Activated T-cell treated with anti-CD3 and anti-CD28 coated beads, Interleukin-2, amount 50 U/mL, for 1 hour (primary cell): ENCODE measurements around the gene DSG2.
"Not testable (repeated sequence)": the region's sequence is repeated elsewhere in the genome, so short reads cannot be mapped to it uniquely, and the experiment has no call there.

ENCODE experiments used
- DNase-seq: peaks from one replicate; pipeline ENCODE4 v3.0.0-alpha.2; 2020

Gene DSG2

DNA sequence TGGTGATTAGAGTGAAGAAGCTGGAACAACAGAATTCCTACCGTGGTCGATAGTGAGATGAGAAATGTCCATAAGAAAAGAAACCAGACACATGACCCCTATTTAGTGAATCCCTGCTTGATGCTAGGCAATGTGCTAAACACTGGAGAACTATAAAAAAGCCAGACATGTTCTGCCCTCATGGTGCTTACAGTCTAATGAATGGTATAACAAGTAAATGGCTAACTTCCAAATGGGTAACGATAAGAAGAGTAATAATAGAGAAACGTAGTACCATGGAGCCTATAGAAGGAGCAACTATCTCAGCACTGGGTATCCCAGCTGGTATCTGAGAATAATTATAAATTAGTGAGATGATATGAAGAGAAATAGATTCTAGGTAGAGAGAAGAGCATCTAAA lies 5.0 kb downstream of the DSG2 start:
- DNase-seq: no peak

DNA sequence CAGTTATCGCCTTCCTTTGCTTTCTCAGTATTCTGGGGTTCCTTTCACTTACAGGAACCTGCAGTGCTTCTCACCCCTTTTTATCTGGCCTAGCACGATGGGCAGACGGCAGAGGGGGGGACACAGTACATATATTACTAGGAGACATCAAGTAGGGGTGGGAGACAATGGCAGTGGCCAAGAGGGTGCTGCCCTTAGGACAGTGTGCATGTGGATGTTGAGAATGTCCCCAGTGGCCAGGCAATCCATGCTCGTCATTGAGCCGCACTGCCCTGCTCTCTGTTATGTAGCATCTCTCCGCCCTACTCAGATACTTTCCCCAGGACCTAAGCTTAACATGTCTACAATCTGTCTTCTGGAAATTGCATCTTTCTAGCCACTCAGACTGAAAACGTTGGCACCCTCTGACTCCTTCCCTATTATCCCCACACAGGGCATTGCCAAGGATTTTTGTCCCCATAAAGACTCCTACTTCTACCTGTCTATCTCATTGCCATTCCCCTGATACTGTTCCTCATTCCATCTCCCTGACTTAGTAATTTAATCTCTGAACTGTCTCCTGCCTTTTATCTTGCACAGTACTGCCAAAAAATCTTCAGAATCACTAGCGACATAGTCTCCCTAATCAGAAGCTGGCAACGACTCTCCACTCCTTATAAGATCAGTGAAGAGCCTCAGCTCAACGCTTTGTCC lies 6.6 kb downstream of the DSG2 start:
- DNase-seq: no peak

DNA sequence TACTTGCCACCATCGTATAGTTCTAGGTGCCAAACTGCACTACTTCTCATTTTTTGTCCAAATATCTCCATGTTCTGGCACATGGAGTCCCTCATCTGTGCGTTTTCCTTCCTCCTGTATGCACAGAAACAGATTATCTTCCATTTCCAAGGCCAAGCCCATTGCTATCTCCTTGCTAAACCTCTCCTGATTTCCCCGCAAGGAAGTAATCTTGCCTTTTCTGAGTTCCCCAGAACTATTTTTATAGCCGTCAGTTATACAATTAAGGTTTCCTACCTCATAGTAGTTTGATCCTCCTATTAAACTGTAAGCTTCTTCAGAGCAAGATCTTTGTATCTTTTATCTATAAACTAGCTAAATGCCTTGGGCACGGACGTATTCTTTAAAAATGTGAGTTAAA lies 7.2 kb downstream of the DSG2 start:
- DNase-seq: no peak

DNA sequence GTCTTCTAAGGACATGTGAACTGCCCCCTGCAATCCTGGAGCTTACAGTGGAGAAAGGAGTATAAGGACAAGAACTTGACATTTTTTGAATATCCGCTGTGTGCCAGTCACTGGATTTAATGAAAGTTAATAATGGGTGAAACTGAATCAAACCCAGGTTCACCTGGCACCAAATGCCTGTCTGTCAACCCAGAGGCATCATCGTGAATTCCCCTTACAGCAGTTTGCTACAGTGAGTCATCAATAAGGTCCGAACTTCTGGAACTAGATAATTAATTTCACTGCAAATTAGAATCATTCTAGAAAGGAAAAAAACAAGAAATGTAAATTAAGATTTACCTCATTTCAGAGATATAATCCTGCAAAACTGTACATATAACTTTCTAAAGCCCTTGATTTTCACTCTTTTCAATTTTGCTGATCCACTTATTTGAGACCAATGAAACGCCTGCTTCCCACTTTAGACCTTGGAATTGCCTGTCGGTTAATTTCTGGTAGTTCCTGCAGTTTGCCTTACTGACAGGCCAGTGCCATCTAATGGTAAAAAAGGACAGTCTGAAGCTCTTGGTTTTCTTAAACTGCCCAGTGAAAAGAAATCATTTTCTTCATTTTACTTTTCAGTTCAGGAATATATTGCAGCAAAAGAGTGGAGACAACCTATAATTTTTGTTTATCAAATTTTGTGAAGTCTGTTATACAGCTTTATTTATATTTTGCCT lies 8.2 kb downstream of the DSG2 start:
- DNase-seq: no peak

DNA sequence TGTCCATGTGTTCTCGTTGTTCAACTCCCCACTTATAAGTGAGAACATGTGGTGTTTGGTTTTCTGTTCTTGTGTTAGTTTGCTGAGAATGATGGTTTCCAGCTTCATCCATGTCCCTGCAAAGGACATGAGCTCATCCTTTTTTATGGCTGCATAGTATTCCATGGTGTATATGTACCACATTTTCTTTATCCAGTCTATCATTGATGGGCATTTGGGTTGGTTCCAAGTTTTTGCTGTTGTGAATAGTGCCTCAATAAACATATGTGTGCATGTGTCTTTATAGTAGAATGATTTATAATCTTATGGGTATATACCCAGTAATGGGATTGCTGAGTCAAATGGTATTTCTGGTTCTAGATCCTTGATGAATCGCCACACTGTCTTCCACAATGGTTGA lies 9.1 kb downstream of the DSG2 start:
- DNase-seq: not testable (repeated sequence)

DNA sequence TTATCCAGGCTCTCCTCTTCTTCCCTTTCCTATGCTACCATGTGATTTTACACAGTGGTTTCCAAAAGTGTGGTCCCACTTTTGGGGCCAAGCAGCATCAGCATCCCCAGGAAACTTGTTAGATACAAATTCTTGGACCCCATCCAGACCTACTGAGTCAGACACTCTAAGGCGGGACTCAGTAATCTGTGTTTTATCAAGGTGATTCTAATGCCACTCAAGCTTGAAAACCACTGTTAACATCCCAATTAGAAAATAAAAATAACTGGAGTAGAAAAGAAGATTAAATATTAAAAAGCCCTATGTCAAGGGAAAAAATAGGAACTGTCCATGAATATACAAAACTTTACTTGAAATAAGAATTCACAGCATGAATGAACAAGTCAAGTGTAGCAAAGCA lies 10.8 kb downstream of the DSG2 start:
- DNase-seq: no peak

DNA sequence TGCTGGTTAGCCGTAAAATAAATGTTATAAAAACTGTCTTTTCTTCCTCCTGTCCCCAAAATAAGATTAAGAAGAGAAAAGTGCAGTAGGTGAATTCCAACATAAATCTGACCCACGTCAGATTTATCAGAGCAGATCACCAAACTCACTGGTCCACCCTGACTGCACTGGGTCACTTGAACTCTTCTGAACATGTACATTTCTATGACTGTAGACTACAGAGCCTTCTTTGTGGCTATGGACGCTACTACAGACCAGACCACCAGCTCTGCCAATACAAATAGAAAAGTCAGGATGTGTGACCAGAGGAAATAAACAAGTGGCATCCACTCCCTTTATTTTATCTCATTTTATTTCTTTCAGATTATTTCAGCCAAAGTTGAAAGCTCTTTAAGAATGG lies 11.6 kb downstream of the DSG2 start:
- no peak for DNase-seq

DNA sequence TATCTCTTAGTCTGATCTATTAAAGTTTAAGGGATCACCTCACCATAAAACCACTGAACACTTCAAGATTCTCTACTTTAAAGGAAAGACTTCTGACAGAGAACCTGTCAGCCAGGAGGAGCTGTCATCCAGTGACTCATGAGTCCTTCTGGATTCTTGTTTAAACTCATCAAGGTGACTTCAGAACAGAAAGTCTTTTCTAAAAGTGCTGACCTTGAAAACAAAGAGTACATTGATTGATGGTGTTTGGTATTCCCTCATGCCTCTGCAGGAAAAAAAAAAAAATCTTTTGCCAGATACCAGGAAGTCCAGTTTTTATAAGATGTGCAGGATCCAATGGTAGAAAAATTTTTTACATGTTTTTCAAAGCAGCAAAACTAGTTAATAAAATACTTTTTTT lies 12.3 kb downstream of the DSG2 start:
- no peak for DNase-seq

DNA sequence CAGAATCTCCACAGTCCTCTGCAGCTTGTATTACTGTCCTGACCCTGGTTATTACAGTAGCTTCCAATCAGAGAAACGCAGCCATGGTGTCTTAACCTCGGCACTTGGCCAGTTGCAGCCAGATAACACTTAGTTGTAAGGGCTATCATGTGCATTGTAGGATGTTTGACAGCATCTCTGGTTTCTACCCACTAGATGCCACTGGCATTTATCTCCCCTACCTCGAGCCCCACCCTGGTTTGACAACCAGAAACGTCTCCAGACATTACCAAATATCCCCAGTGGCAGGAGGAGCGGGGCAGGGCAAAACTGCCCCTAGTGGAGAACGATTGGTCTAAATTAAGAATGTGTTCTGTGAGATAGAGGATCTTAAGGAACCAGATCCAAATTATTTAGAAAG lies 13.1 kb downstream of the DSG2 start:
- no peak for DNase-seq

DNA sequence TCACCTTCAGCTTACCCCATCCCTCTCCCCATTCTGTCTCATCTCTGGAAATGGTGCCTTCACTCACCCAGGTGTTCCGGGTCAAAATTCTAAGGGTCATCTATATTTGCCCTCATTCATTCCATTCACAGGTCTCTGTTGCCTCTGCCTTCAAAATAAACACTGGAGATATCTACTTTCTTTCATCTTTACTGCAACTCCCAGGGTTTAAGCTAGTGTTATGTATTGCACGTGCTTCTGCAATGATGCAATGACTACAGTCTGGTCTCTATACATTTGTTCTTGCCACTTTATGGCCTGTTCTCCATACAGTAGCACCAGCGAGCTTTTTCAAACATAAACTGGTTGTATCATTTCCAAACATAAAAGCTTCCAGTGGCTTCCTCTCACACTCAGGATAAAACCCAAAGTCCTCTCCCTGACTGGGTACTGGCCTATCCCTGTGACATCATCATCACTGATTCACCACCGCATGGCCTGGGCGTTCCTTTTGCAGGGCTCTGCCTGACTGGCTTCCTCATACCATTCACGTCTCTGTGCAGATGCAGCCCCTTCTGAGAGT lies 14.3 kb downstream of the DSG2 start:
- DNase-seq: no peak

DNA sequence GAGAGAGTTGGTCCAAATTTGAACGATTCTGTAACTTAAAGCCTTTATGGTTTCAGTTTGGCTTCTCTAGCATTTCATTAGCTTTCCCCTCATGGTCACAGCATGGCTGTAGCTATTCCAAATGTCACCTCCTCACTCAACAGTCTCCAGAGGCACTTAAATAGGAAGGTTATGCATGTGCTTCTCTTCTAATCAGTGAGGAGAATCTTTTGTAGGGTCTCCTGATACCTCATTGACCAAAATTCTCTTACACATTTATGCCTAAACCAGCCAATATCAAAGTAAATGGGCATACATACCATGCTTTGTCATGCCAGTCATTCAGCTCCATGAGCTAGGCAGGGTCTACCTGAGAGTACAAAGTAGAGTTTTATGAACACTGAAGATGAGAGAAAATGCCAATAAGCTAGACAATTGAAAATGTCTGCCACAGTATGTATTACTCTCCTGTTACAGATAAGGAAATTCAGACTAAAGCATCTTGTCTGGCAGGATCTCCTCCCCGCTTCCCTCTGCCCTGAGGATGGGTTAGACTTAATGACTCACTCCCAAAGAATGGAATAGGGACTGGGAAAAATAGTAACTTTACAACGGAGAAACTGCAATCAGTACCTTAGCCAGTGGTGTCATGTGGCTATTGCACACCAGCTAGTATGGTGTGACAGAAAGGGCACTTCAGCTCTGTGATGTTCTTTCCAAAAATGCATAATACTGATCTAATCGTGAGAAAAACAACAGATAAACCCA lies 15.4 kb downstream of the DSG2 start:
- no peak for DNase-seq

DNA sequence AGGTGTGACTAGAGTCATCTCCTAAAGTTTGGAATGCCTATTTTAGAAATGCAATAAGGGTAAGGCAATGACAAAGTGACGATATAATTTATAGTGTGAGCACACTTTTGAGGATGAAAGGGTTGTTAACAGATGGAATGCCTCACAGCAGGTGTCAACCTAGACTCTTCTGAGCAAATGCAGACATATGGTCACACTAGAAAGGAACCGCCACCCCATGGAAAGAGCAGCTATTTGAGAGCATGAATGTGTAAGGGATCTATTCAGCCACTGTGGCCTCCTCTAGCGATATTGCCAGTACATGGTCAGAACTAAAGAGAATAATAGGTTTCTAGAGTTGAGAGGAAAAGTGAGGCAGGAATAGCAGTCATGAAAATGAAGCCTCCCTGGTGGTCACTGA lies 18.5 kb downstream of the DSG2 start:
- DNase-seq: no peak

DNA sequence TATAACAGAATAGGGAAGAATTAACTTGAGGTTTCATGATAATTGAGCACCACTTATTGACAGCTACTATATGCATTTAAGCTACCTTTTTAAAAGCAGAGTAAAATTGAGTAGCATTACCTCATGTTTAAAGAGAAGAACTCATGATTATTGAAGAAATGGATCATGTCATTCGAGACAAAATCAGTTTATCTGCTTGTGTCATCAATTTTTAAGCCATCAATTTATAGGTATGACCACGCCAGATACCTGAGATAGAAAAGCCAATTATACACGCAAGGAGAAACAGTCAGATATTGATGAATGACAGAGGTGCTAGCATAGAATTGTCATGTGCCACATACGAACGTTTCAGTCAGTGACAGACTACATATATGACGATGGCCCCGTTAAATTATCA lies 28.4 kb downstream of the DSG2 start:
- DNase-seq: no peak

DNA sequence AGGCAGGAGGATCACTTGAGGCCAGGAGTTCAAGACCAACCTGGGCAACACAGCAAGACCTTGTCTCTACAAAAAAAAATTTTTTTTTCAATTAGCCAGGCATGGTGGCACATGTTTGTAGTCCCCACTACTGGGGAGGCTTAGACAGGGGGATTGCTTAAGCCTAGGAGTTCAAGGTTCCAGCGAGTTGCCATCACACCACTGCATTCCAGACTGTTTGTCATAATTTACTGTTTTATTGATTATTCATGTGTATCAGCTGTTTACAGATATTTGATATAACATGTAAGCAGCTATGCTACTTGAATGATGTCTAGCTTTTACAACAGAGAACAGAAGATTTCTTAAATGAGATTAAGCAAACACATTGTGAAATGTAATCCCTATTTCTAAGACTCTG lies 35.3 kb downstream of the DSG2 start:
- no peak for DNase-seq

DNA sequence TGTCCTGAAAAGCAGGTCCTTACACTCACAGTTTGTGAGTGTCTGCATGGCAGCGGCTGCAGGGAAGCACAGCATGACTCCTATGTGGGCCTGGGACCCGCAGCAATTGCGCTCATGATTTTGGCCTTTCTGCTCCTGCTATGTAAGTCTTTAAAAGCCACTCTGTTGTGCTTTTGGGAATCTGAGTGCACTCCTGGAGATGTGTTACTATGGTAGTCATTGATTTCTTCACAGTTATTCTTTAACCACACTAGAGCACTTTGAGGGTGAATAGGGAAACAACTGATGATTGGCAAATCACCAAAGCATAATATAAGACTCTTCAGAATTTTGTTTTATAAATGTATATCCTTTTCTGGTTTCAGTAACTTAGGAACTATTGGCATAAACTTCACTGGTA lies 40.9 kb downstream of the DSG2 start:
- DNase-seq: no peak

DNA sequence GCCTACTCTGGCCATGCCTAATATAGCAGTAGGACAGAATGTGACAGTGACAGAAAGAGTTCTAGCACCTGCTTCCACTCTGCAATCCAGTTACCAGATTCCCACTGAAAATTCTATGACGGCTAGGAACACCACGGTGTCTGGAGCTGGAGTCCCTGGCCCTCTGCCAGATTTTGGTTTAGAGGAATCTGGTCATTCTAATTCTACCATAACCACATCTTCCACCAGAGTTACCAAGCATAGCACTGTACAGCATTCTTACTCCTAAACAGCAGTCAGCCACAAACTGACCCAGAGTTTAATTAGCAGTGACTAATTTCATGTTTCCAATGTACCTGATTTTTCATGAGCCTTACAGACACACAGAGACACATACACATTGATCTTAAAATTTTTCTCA lies 48.5 kb downstream of the DSG2 start:
- DNase-seq: no peak

DNA sequence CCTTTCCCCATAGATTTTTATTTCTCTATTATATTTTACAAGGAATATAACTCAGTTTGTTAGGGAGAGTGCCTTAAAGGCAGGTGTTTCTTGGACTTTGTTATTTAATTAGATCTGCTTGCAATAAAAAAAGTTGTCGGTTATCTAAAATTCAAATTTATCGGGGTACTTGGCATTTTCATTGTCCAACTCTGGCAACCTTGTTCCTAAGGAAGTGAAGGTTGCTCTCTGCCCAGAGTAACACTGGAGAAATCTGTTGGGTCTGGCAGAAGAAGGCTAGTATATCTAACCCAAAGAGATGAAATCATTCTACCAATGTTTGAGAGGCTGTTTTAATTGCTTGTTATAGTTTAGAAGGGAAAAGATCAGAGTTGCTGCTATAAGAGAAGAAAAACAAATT lies 50.9 kb downstream of the DSG2 start:
- DNase-seq: no peak

DNA sequence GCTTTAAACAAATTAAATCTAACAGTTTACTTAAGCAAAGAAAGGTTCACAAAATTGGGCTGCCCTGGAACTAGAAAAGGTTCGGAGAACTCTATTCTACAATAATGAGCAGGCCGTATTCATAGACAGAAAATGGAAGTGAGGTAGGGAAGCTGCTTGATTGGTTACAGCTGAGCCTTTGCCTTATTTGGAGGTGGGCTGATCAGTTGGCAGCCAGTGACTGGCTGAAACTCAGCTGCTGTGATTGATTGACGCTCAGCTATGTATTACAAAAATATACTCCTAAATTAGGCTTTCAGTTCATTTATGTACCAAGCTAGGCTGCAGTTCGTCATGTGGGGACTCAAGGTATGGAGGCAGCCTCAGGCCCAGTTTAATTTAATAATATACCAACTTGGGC lies 51.4 kb downstream of the DSG2 start:
- no peak for DNase-seq

DNA sequence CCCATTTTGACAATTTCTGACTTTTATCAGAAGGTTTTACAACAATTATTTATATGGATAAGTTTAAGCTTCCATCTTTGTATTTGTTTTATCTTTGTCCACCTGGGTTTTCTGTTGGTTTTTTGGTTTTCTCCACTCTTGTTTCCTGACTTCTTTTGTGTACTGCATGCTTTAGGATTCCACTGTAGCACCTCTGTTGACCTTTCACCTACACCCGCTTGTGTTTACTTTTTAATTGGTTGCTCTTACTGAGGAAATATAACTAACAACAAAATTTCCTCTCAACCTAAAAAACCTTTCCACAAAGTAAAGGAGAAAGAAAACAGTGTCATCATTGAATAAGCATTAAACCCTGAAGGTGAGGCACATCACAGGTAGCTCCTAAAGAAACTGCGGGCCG lies 53.9 kb downstream of the DSG2 start:
- DNase-seq: no peak

DNA sequence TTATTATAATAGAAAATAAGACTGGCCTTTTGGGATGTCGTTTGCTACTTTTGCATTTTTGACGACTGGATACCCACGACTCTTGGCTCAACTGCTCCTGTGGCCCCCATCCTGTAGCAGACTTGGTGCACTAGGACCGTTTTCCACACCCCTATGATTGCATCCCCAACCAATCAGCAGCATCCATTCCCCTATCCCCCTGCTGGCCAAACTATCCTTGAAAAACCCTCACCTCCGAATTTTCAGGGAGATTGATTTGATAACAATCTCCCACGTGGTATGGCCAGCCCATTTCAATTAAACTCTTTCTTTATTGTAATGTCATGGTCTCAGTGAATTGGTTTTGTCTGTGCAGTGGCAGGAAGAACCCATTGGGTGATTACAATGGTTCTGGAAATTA lies 55.8 kb downstream of the DSG2 start:
- DNase-seq: no peak

DNA sequence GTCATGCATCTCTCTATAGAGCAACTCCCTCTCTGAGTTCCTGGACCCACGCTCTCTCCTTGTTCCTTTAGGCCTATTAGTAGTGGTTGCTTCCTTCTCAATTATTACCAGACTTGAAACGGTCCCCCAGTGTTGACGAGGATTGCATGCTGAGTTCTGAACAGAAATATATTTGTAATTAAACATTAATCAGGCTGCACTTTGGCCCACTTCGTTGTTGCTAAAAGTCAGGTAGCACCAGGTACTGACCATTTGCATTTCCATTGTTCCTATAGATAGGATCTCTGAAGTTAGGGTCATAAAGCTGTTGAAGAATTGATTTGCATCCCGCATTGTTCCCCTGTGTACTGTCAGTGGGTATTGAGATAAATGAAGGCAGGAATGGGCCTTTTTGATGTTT lies 56.8 kb downstream of the DSG2 start:
- DNase-seq: no peak

DNA sequence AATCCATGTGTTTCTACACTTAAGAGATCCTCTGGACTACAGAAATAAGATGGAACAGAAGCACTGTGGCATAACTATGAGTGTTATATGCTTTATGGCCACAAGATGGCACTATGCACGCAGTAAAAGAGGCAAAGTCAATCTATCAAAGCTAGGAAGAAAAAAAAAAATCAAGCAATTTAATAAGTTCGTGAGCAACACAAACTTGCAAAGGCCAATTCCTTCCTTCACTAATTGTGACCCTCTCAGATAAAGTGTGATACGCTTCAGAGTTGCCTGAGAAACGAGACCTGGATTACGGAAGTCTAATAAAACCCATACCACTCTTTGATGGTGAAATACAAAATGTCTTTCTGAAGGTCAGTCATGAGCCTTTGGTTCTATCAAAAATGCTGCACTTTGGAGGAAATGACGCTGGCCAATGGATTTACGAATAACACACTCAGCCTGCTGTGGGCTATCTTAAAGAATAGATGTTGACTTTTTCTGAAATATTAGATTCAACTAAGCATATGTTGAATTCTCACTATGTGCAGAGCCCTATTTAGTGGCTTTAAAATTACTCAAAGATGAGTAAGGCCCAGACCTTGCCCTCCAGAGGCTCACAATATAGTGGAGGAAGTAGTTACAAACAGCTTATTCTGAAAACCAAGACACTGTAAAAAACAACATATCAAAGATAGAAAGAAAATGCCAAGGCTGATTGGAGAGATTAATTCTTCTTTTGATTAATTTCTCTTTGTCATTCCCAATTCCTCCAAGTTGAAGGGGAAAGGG lies 58.2 kb downstream of the DSG2 start:
- no peak for DNase-seq

DNA sequence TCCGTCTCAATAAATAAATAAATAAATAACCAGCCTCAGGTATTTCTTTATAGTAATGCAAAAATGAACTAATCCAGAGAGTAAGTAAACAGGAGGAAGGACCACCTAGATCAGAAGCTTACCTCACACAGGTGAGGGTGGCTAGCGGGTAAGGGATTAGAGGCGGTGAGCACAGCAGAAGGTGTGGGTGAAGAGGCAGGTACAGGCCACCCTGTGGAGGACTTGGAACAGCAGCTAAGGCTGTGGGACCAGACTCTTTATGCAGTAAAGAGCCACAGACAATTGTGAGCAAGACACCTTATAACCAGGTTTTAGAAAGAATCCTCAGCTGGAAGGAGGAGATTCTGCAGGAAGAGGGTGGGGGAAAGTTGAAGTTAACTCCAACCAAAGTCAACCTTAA lies 59.5 kb downstream of the DSG2 start:
- no peak for DNase-seq
